H9 (cell line): ENCODE measurements around the gene GRIN2B. TPM values are rescaled to one million over a fixed set of nuclear protein-coding genes. Genes with fewer than 3 reads are reported as not detected.
A peak's percentile ranks its signal among the peaks of the same experiment; 100 is the strongest.

Source experiments
- DNase-seq: peaks from one replicate; pipeline ENCODE4 v3.0.0-alpha.2; 2017
- H2AFZ ChIP-seq: one replicate; pipeline ENCODE4 v1.6.1; 2013; ENCODE audit warnings: mild to moderate bottlenecking, low read length, control low read depth, moderate library complexity
- H2AK5ac ChIP-seq: 2 replicates; pipeline ENCODE4 v1.6.1; 2013; ENCODE audit warnings: low read length, control low read depth, mixed read lengths; ENCODE audit not compliant: insufficient read length
- H2BK120ac ChIP-seq: one replicate; pipeline ENCODE4 v1.6.1; 2013; ENCODE audit warnings: low read depth, mild to moderate bottlenecking, low read length, control low read depth, inconsistent platforms; ENCODE audit not compliant: poor library complexity, severe bottlenecking
- H2BK12ac ChIP-seq: 2 replicates; pipeline ENCODE4 v1.6.1; 2013; ENCODE audit warnings: low read length, control low read depth, mixed read lengths, low read depth; ENCODE audit not compliant: insufficient read length
- H2BK15ac ChIP-seq: 2 replicates; pipeline ENCODE4 v1.6.1; 2013; ENCODE audit warnings: low read depth, low read length, control low read depth
- H2BK20ac ChIP-seq: one replicate; pipeline ENCODE4 v1.6.1; 2013; ENCODE audit warnings: low read depth, mild to moderate bottlenecking, low read length, control low read depth, inconsistent platforms; ENCODE audit not compliant: poor library complexity, severe bottlenecking
- H2BK5ac ChIP-seq: 2 replicates; pipeline ENCODE4 v1.6.1; 2013; ENCODE audit warnings: low read length, control low read depth, mixed read lengths; ENCODE audit not compliant: insufficient read length
- H3K14ac ChIP-seq: 2 replicates; pipeline ENCODE4 v1.6.1; 2013; ENCODE audit warnings: low read length, control low read depth; ENCODE audit not compliant: insufficient read depth
- H3K18ac ChIP-seq: 2 replicates; pipeline ENCODE4 v1.6.1; 2013; ENCODE audit warnings: low read depth, mild to moderate bottlenecking, mixed read lengths, low read length, control low read depth; ENCODE audit not compliant: insufficient read length
- H3K23ac ChIP-seq: 2 replicates; pipeline ENCODE4 v1.6.1; 2013; ENCODE audit warnings: low read length, control low read depth, mixed read lengths, low read depth; ENCODE audit not compliant: insufficient read length
- H3K23me2 ChIP-seq: 2 replicates; pipeline ENCODE4 v1.6.1; 2013; ENCODE audit warnings: low read depth, mild to moderate bottlenecking, mixed read lengths, low read length, control low read depth; ENCODE audit not compliant: insufficient read length, poor library complexity, severe bottlenecking
- H3K27ac ChIP-seq: 2 replicates; pipeline ENCODE4 v1.5.1; 2013; ENCODE audit warnings: low read length, control low read depth, mixed read lengths, low read depth; ENCODE audit not compliant: insufficient read length
- H3K27me3 ChIP-seq: 2 replicates; pipeline ENCODE4 v1.6.1; 2013; ENCODE audit warnings: low read length, control low read depth, inconsistent platforms; ENCODE audit not compliant: insufficient read depth
- H3K4ac ChIP-seq: 2 replicates; pipeline ENCODE4 v1.6.1; 2013; ENCODE audit warnings: low read depth, mild to moderate bottlenecking, control low read depth, inconsistent platforms, low read length, moderate library complexity
- H3K4me1 ChIP-seq: 2 replicates; pipeline ENCODE4 v1.6.1; 2013; ENCODE audit warnings: low read length, control low read depth, inconsistent platforms; ENCODE audit not compliant: insufficient read depth
- H3K4me2 ChIP-seq: 2 replicates; pipeline ENCODE4 v1.6.1; 2013; ENCODE audit warnings: low read length, control low read depth, mixed read lengths; ENCODE audit not compliant: insufficient read length, insufficient read depth
- H3K56ac ChIP-seq: 2 replicates; pipeline ENCODE4 v1.6.1; 2013; ENCODE audit warnings: low read depth, mild to moderate bottlenecking, mixed read lengths, low read length, control low read depth; ENCODE audit not compliant: insufficient read length
- H3K79me1 ChIP-seq: 2 replicates; pipeline ENCODE4 v1.6.1; 2013; ENCODE audit warnings: low read depth, mild to moderate bottlenecking, moderate library complexity, low read length, control low read depth, inconsistent platforms; ENCODE audit not compliant: insufficient read depth, poor library complexity, severe bottlenecking
- H3K79me2 ChIP-seq: 2 replicates; pipeline ENCODE4 v1.6.1; 2013; ENCODE audit warnings: low read length, control low read depth, inconsistent platforms; ENCODE audit not compliant: insufficient read depth
- H3K9ac ChIP-seq: 2 replicates; pipeline ENCODE4 v1.6.1; 2013; ENCODE audit warnings: low read length, control low read depth, mixed read lengths; ENCODE audit not compliant: insufficient read length; ENCODE audit errors: extremely low read depth
- H3K9me3 ChIP-seq: one replicate; pipeline ENCODE4 v1.6.1; 2013; ENCODE audit warnings: low read depth, low read length, inconsistent platforms; ENCODE audit not compliant: control insufficient read depth
- H3T11ph ChIP-seq: one replicate; pipeline ENCODE4 v1.6.1; 2013; ENCODE audit warnings: mild to moderate bottlenecking, low read length, control low read depth, inconsistent platforms
- H4K20me1 ChIP-seq: one replicate; pipeline ENCODE4 v1.6.1; 2013; ENCODE audit not compliant: control insufficient read depth, insufficient read length, insufficient read depth
- H4K5ac ChIP-seq: 2 replicates; pipeline ENCODE4 v1.6.1; 2013; ENCODE audit warnings: low read depth, mild to moderate bottlenecking, mixed read lengths, low read length, control low read depth; ENCODE audit not compliant: insufficient read length
- H4K8ac ChIP-seq: replicated peaks from 2 replicates; pipeline ENCODE4 v1.6.1; 2013; ENCODE audit warnings: low read length, control low read depth, mixed read lengths, low read depth; ENCODE audit not compliant: insufficient read length
- H4K91ac ChIP-seq: 2 replicates; pipeline ENCODE4 v1.6.1; 2013; ENCODE audit warnings: low read depth, mild to moderate bottlenecking, moderate library complexity, mixed read lengths, low read length, control low read depth; ENCODE audit not compliant: insufficient read length
- H3K27ac Mint-ChIP-seq, 3 experiments: 2 replicates in 2 of 3; 3 replicates in 1 of 3; pipeline ENCODE4 v1.8.0; 2020 to 2021; ENCODE audit warnings: mixed read lengths in 3 of 3, mild to moderate bottlenecking in 1 of 3, moderate library complexity in 1 of 3
- H3K27me3 Mint-ChIP-seq: 2 replicates; pipeline ENCODE4 v1.8.0; 2021; ENCODE audit warnings: low read depth, mild to moderate bottlenecking, moderate library complexity, mixed read lengths
- H3K36me3 Mint-ChIP-seq, 3 experiments: 2 replicates in 2 of 3; 3 replicates in 1 of 3; pipeline ENCODE4 v1.8.0; 2020 to 2021; ENCODE audit warnings: low read depth in 3 of 3, mixed read lengths in 3 of 3; ENCODE audit not compliant: insufficient read depth in 1 of 3
- H3K4me1 Mint-ChIP-seq, 2 experiments: 2 replicates each; pipeline ENCODE4 v1.8.0; 2020; ENCODE audit warnings: mixed read lengths in 2 of 2
- H3K4me3 Mint-ChIP-seq, 2 experiments: 2 replicates in 1 of 2; 3 replicates in 1 of 2; pipeline ENCODE4 v1.8.0; 2020 to 2021; ENCODE audit warnings: mild to moderate bottlenecking in 2 of 2, mixed read lengths in 2 of 2, moderate library complexity in 1 of 2
- H3K9me3 Mint-ChIP-seq, 2 experiments: 2 replicates in 1 of 2; 3 replicates in 1 of 2; pipeline ENCODE4 v1.8.0; 2020; ENCODE audit warnings: mild to moderate bottlenecking in 2 of 2, mixed read lengths in 2 of 2, moderate library complexity in 1 of 2
- CTCF ChIP-seq: fragments of 200-600 bp; sonication (generic); conservative IDR thresholded peaks from 3 replicates; pipeline ENCODE4 v1.8.0; 2021; ENCODE audit warnings: antibody characterized with exemption, mild to moderate bottlenecking
- WGBS: extraction: QIAGEN DNeasy Blood & Tissue Kit; methylation state at CpG from one replicate; pipeline ENCODE4 v1.1.7; 2013; ENCODE audit warnings: missing lambda C conversion rate, low lambda C conversion rate, mixed read lengths; ENCODE audit not compliant: insufficient read length; ENCODE audit errors: extremely low coverage; 5-methylcytosine and 5-hydroxymethylcytosine counted together
- total RNA-seq: library from RNA; stranded (reverse); gene quantifications from 2 replicates; pipeline ENCODE4 v1.2.1, GENCODE V29; 2021

Gene GRIN2B
- total RNA-seq, 1 experiment from 2014 or later, result 0.13 TPM

GRCh38 chr12:13981990-13982389 is 588 bp upstream of the GRIN2B start:
- Histone ChIP-seq H4K20me1 (no peaks in the 10 kb centered on the region), H2BK15ac (no peak overlapping the region), H2BK20ac (no peak overlapping the region), H3K18ac (no peak overlapping the region), H3K56ac (no peak overlapping the region), H3K27ac (no peak overlapping the region), H4K91ac (no peak overlapping the region), H3K79me1 (no peaks in the 10 kb centered on the region), H3T11ph (no peak overlapping the region), H3K79me2 (no peaks in the 10 kb centered on the region), H3K4me1 (no peaks in the 10 kb centered on the region), H4K8ac (no peak overlapping the region), H3K27me3 (peaks cover 8% of the 10 kb centered on the region; the same call in 1 of the 2 replicates), H3K4ac (no peak overlapping the region), H3K9ac (no peak overlapping the region), H2BK5ac (no peak overlapping the region), H4K5ac (no peak overlapping the region), H3K4me2 (peak overlapping the region; percentile 71), H3K14ac (no peak overlapping the region), H2AK5ac (no peak overlapping the region), H3K23ac (no peak overlapping the region), H3K23me2 (peaks cover 12% of the 10 kb centered on the region), H2BK120ac (no peak overlapping the region), H3K9me3 (no peaks in the 10 kb centered on the region), H2AFZ (no peak overlapping the region), H2BK12ac (no peak overlapping the region)
- Mint-ChIP-seq H3K27me3 (peaks cover 77% of the 10 kb centered on the region), H3K36me3 (no peaks in the 10 kb centered on the region), H3K4me1 (peaks cover 9 to 14% of the 10 kb centered on the region in 2 experiments), H3K27ac (no peak overlapping the region; a peak in 1 of 7 replicates), H3K9me3 (no peaks in the 10 kb centered on the region), H3K4me3 (peak overlapping the region; percentile 69 to 93)
- peak; percentile 96 for TF ChIP-seq CTCF
- no CpG with 5 or more reads among the region's 26 CpGs for WGBS
- peak; percentile 87 for DNase-seq
